OCI-LY7 (cell line): ENCODE measurements around the gene C12orf42. TPM values are rescaled to one million over a fixed set of nuclear protein-coding genes. Genes with fewer than 3 reads are reported as not detected.

Experiments used
- BruUV-seq: library from RNA; stranded (reverse); fragments of 400-500 nt; replicated peaks from 2 replicates; lab custom pipeline; 2021; lab: Mats Ljungman, UMichigan
- CTCF ChIA-PET: fragments of 300-600 bp; sonication (Branson Sonifier 250); formaldehyde crosslinking; loops from one replicate; lab custom pipeline; 2022; ENCODE audit warnings: antibody characterized with exemption; ENCODE audit not compliant: unreplicated experiment; lab: Charles Lee
- POLR2A ChIA-PET: fragments of 300-600 bp; sonication (Branson Sonifier 250); formaldehyde crosslinking; loops from one replicate; lab custom pipeline; 2022; ENCODE audit warnings: antibody characterized with exemption; lab: Charles Lee
- DNase-seq: peaks from one replicate; pipeline ENCODE4 v3.0.0-alpha.2; 2015; ENCODE audit warnings: low spot score
- H2AFZ ChIP-seq: fragments of 200-600 bp; sonication (generic), shearing (Covaris generic); 2 replicates; pipeline ENCODE4 v1.6.1; 2014; ENCODE audit warnings: mild to moderate bottlenecking, antibody characterized with exemption, low read length, moderate library complexity
- H3K27ac ChIP-seq: fragments of 200-600 bp; sonication (generic); 2 replicates; pipeline ENCODE4 v1.5.1; 2014; ENCODE audit warnings: mixed run types, low read depth, mild to moderate bottlenecking, moderate library complexity, low read length, inconsistent platforms; ENCODE audit not compliant: poor library complexity, severe bottlenecking
- H3K36me3 ChIP-seq: fragments of 200-600 bp; sonication (generic); 2 replicates; pipeline ENCODE4 v1.6.1; 2014; ENCODE audit warnings: mild to moderate bottlenecking, antibody characterized with exemption, low read length, moderate library complexity, mixed read lengths; ENCODE audit not compliant: insufficient read depth
- H3K4me1 ChIP-seq: fragments of 200-600 bp; sonication (generic); 2 replicates; pipeline ENCODE4 v1.5.1; 2014; ENCODE audit warnings: mild to moderate bottlenecking, low read length; ENCODE audit not compliant: insufficient read depth, poor library complexity, severe bottlenecking
- H3K4me2 ChIP-seq: fragments of 200-600 bp; sonication (generic); 2 replicates; pipeline ENCODE4 v1.6.1; 2014; ENCODE audit warnings: mild to moderate bottlenecking, low read length
- H3K4me3 ChIP-seq: fragments of 200-600 bp; sonication (generic); 2 replicates; pipeline ENCODE4 v1.5.1; 2014; ENCODE audit warnings: mild to moderate bottlenecking, low read depth, low read length; ENCODE audit not compliant: poor library complexity, severe bottlenecking
- H3K79me2 ChIP-seq: fragments of 200-600 bp; sonication (generic); 2 replicates; pipeline ENCODE4 v1.6.1; 2016; ENCODE audit warnings: low read depth, mild to moderate bottlenecking, low read length, moderate library complexity, mixed read lengths; ENCODE audit not compliant: insufficient read depth
- H3K9me2 ChIP-seq: fragments of 200-600 bp; sonication (generic); 2 replicates; pipeline ENCODE4 v1.6.1; 2016; ENCODE audit warnings: mild to moderate bottlenecking, low read length, mixed read lengths; ENCODE audit not compliant: insufficient read depth
- H3K9me3 ChIP-seq: fragments of 200-600 bp; sonication (generic); 2 replicates; pipeline ENCODE4 v1.6.1; 2014; ENCODE audit warnings: mild to moderate bottlenecking, mixed run types, low read length, mixed read lengths
- H4K20me1 ChIP-seq: fragments of 200-600 bp; sonication (generic); 2 replicates; pipeline ENCODE4 v1.6.1; 2014; ENCODE audit warnings: mild to moderate bottlenecking, antibody characterized with exemption, low read length, moderate library complexity, mixed read lengths; ENCODE audit not compliant: insufficient read depth
- CTCF ChIP-seq: fragments of 200-600 bp; sonication (generic); conservative IDR thresholded peaks from 2 replicates; pipeline ENCODE4 v1.5.1; 2014; ENCODE audit warnings: mild to moderate bottlenecking, antibody characterized with exemption, low read length, moderate library complexity, mixed read lengths
- EZH2phosphoT487 ChIP-seq: fragments of 200-600 bp; sonication (generic); IDR thresholded peaks from 2 replicates; pipeline ENCODE4 v1.6.1; 2018; ENCODE audit warnings: low read depth, borderline replicate concordance, mild to moderate bottlenecking, mixed run types, antibody characterized with exemption, low read length, moderate library complexity, mixed read lengths
- intact Hi-C: fragments of 100-400 bp; cut with micrococcal nuclease; formaldehyde crosslinking; loops from one replicate; pipeline ENCODE4 v1.10.0; 2022; ENCODE audit not compliant: unreplicated experiment
- total RNA-seq, 2 experiments: library from RNA; depleted of rRNA in 1 of 2; stranded (reverse); fragments of >200 nt in 1 of 2; shearing (Covaris generic) in 1 of 2; gene quantifications; 2 replicates each; pipeline ENCODE4 v1.2.3, GENCODE V29; 2014 to 2022

C12orf42 gene
- total RNA-seq, 2 experiments from 2014 or later = 1.2 TPM; not detected in 1

GRCh38 chr12:103399986-103400385 is 95.8 kb downstream of the C12orf42 start:
- no peak for DNase-seq
- no peaks in the 10 kb centered on the region for H3K4me1 ChIP-seq
- no peak overlapping the region for H3K4me3 ChIP-seq
- no peaks in the 10 kb centered on the region for H3K36me3 ChIP-seq
- H2AFZ ChIP-seq = no peak overlapping the region
- H3K4me2 ChIP-seq = no peak overlapping the region
- H3K79me2 ChIP-seq = no peaks in the 10 kb centered on the region
- POLR2A ChIA-PET = no interaction called here
- CTCF ChIA-PET = no interaction called here
- no peak overlapping the region for H3K27ac ChIP-seq
- intact Hi-C loops = no loop called here
- H3K9me2 ChIP-seq = no peaks in the 10 kb centered on the region
- TF ChIP-seq EZH2phosphoT487 (no peak), CTCF (no peak)
- H4K20me1 ChIP-seq = no peaks in the 10 kb centered on the region
- H3K9me3 ChIP-seq = no peaks in the 10 kb centered on the region
- BruUV-seq = no TSS peak

- DNase-seq = no peak
- no TSS peak for BruUV-seq
- CTCF ChIA-PET = no interaction called here
Measured at GRCh38 chr12:103397536-103397935, 98.2 kb downstream of the C12orf42 start.

More at GRCh38 chr12:103397536-103397935, 98.2 kb downstream of the C12orf42 start:
- no peaks in the 10 kb centered on the region for H3K9me3 ChIP-seq
- no peaks in the 10 kb centered on the region for H3K9me2 ChIP-seq
- no peaks in the 10 kb centered on the region for H3K36me3 ChIP-seq
- no peak overlapping the region for H3K4me3 ChIP-seq
- no peaks in the 10 kb centered on the region for H3K79me2 ChIP-seq
- POLR2A ChIA-PET = interaction anchor here (0.6 kb wide), 1 partner anchor 85 kb away, joined by 3 read pairs; no protein-coding TSS in a partner anchor
- no peaks in the 10 kb centered on the region for H4K20me1 ChIP-seq
- no peak for TF ChIP-seq EZH2phosphoT487
- TF ChIP-seq CTCF = no peak
- peaks cover 2% of the 10 kb centered on the region for H3K4me1 ChIP-seq
- no peak overlapping the region for H3K4me2 ChIP-seq
- intact Hi-C loops = no loop called here
- H2AFZ ChIP-seq = no peak overlapping the region
- no peak overlapping the region for H3K27ac ChIP-seq
